ENCODE data around the gene EYS. TPM values are rescaled to one million over a fixed set of nuclear protein-coding genes. Genes with fewer than 3 reads are reported as not detected.

Gene EYS
- total and polyA plus RNA-seq, 2 donors from 2014 or later, result not detected

- intact Hi-C loops (cut with DNase I), result no loop called here
- no peak for DNase-seq
- Histone ChIP-seq H3K9ac (ENCODE audit: low read length in 3 of 3) (no peak overlapping the region), H3K4me3 (ENCODE audit: low read length in 3 of 3) (no peak overlapping the region), H3K27ac (ENCODE audit: low read depth in 2 of 2, low read length in 2 of 2) (no peak overlapping the region), H3K9me3 (ENCODE audit: control insufficient read depth in 2 of 3, insufficient read depth in 1 of 3, low read length in 3 of 3) (no peaks in the 10 kb centered on the region), H3K27me3 (ENCODE audit: control insufficient read depth, insufficient read depth, low read length) (no peaks in the 10 kb centered on the region), H3K4me1 (ENCODE audit: control insufficient read depth in 2 of 3, insufficient read depth in 2 of 3, low read depth in 1 of 3, low read length in 3 of 3) (no peaks in the 10 kb centered on the region), H3K36me3 (ENCODE audit: control insufficient read depth in 2 of 3, insufficient read depth in 3 of 3, low read length in 3 of 3) (no peaks in the 10 kb centered on the region)
- TF ChIP-seq CTCF (IDR thresholded peaks at IDR 0.05; ENCODE audit: borderline replicate concordance, extremely low read depth, insufficient read depth), result no peak
- FAIRE-seq, result no peak
These were observed 899.2 kb downstream of the EYS start for GRCh38 chr6:64807785-64808184.

GRCh38 chr6:64803470-64804166 lies 903.4 kb downstream of the EYS start:
- H3K36me3 ChIP-seq (ENCODE audit: control insufficient read depth in 2 of 3, insufficient read depth in 3 of 3, low read length in 3 of 3), result no peaks in the 10 kb centered on the region
- no peak overlapping the region for H3K4me3 ChIP-seq (ENCODE audit: low read length in 3 of 3)
- H3K27me3 ChIP-seq (ENCODE audit: control insufficient read depth, insufficient read depth, low read length), result no peaks in the 10 kb centered on the region
- H3K27ac ChIP-seq (ENCODE audit: low read depth in 2 of 2, low read length in 2 of 2), result no peak overlapping the region
- no peaks in the 10 kb centered on the region for H3K4me1 ChIP-seq (ENCODE audit: control insufficient read depth in 2 of 3, insufficient read depth in 2 of 3, low read depth in 1 of 3, low read length in 3 of 3)
- no peaks in the 10 kb centered on the region for H3K9me3 ChIP-seq (ENCODE audit: control insufficient read depth in 2 of 3, insufficient read depth in 1 of 3, low read length in 3 of 3)
- no peak for FAIRE-seq
- H3K9ac ChIP-seq (ENCODE audit: low read length in 3 of 3), result no peak overlapping the region
- intact Hi-C loops (cut with DNase I), result no loop called here
- peak in 1 of 5 donors; percentile 45 for DNase-seq
- TF ChIP-seq CTCF (IDR thresholded peaks at IDR 0.05; ENCODE audit: borderline replicate concordance, extremely low read depth, insufficient read depth), result no peak

GRCh38 chr6:64792534-64792933 lies 914.5 kb downstream of the EYS start:
- Histone ChIP-seq H3K4me3 (ENCODE audit: low read length in 3 of 3) (no peak overlapping the region), H3K9me3 (ENCODE audit: control insufficient read depth in 2 of 3, insufficient read depth in 1 of 3, low read length in 3 of 3) (no peaks in the 10 kb centered on the region), H3K27me3 (ENCODE audit: control insufficient read depth, insufficient read depth, low read length) (no peaks in the 10 kb centered on the region), H3K9ac (ENCODE audit: low read length in 3 of 3) (no peak overlapping the region), H3K4me1 (ENCODE audit: control insufficient read depth in 2 of 3, insufficient read depth in 2 of 3, low read depth in 1 of 3, low read length in 3 of 3) (no peaks in the 10 kb centered on the region), H3K27ac (ENCODE audit: low read depth in 2 of 2, low read length in 2 of 2) (no peak overlapping the region), H3K36me3 (ENCODE audit: control insufficient read depth in 2 of 3, insufficient read depth in 3 of 3, low read length in 3 of 3) (no peaks in the 10 kb centered on the region)
- DNase-seq (no peak), FAIRE-seq (no peak)
- TF ChIP-seq CTCF (IDR thresholded peaks at IDR 0.05; ENCODE audit: borderline replicate concordance, extremely low read depth, insufficient read depth), result no peak
- intact Hi-C loops (cut with DNase I), result no loop called here

GRCh38 chr6:64789476-64789875 lies 917.5 kb downstream of the EYS start:
- no peak overlapping the region for H3K4me3 ChIP-seq (ENCODE audit: low read length in 3 of 3)
- FAIRE-seq (no peak), DNase-seq (no peak)
- intact Hi-C loops (cut with DNase I), result no loop called here
- H3K27me3 ChIP-seq (ENCODE audit: control insufficient read depth, insufficient read depth, low read length), result no peaks in the 10 kb centered on the region
- no peak overlapping the region for H3K9ac ChIP-seq (ENCODE audit: low read length in 3 of 3)
- H3K27ac ChIP-seq (ENCODE audit: low read depth in 2 of 2, low read length in 2 of 2), result no peak overlapping the region
- H3K36me3 ChIP-seq (ENCODE audit: control insufficient read depth in 2 of 3, insufficient read depth in 3 of 3, low read length in 3 of 3), result no peaks in the 10 kb centered on the region
- no peak for TF ChIP-seq CTCF (IDR thresholded peaks at IDR 0.05; ENCODE audit: borderline replicate concordance, extremely low read depth, insufficient read depth)
- no peaks in the 10 kb centered on the region for H3K9me3 ChIP-seq (ENCODE audit: control insufficient read depth in 2 of 3, insufficient read depth in 1 of 3, low read length in 3 of 3)
- no peaks in the 10 kb centered on the region for H3K4me1 ChIP-seq (ENCODE audit: control insufficient read depth in 2 of 3, insufficient read depth in 2 of 3, low read depth in 1 of 3, low read length in 3 of 3)

All from kidney (tissue), 14 donors.